COR-L47 (cell line): Measurements from ENCODE around the gene NRSN1.
"Not testable (repeated sequence)": the region's sequence is repeated elsewhere in the genome, so short reads cannot be mapped to it uniquely, and the experiment has no call there.

Experiments used
- DNase-seq: peaks from one replicate; lab custom pipeline; 2025; lab: John Stamatoyannopoulos, UW

Gene NRSN1

DNA sequence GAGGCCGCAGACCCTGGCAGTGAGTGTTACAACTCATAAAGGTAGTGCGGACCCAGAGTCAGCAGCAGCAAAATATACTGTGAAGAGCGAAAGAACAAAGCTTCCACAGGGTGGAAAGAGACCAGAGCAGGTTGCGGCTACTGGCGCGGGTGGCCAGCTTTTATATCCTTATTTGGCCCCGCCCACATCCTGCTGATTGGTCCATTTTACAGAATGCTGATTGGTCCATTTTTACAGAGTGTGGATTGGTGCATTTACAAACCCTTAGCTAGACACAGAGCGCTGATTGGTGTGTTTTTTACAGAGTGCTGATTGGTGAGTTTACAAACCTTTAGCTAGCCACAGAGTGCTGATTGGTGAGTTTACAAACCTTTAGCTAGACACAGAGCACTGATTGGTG, 16.7 kb downstream of the NRSN1 start:
- not testable (repeated sequence) for DNase-seq

GRCh38 chr6:24145690-24146131, 19.7 kb downstream of the NRSN1 start:
- no peak for DNase-seq

DNA sequence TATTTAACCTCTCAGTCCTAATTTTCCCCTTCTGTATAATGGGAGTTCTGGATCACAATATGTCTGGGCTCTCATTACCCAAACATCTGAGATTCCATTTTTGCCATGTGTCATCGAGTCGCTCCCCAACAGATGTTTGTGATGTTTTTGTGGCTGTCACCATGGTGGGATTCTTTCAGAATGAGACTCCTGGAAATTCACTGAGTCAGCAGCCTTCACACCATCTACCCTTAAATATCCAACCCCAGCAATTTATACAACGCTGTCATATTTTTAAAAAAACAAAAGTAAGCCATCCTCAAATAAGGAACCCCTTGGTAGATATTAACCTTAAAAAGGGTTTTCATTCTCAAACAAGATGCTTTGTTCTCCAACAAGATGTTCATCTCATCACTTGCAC, 20.9 kb downstream of the NRSN1 start:
- DNase-seq = no peak

DNA sequence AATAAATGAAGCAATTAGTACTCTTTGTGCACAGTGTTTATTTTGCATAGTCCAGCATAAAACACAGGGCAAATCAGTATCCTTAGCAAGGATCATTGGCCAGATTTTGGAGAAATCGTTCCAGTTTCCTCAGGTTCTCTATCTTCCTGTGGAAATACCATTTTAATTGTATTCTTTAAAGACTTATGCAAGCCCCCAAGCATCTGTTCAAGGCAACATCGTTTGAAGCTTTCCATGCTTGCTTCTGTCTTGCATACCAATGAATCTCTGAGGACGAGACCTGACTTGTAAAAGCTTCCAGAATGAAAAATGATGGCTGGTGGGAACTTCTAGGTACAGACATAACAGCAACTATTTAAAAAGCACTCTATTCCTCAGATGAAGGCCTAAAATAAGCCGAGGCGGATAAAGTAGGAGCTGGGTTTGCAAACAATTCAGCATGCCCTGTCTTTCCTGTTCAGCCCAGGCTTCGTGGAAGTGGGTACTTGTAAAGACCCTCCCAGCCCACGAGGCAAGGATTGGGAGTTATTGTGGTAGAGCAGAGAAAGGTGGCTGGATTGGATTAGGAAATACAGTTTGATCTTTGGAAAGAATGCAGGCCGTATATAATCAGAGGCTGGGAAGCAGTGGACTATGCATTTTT, 21.6 kb downstream of the NRSN1 start:
- DNase-seq = peak; percentile 13

GRCh38 chr6:24148154-24148570, 22.1 kb downstream of the NRSN1 start:
- no peak for DNase-seq

DNA sequence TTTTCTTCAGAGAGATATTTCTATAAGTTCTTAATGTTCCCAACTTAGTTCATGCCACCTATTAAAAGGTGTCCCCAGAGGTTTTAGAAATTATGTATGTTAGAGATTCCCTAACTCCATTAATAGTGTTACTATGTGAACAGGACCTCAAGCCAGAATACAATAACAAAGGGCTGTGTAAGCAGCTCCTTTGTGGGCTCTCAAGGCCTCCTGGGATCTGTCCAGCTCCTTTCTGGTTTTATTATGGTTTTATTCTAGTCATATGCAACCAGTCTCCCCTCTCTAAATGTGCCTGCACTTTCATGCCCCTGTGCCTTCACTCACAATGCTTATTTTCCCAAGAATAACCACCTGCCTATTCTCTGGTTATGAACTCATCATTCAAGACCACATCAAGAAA, 22.7 kb downstream of the NRSN1 start:
- no peak for DNase-seq

DNA sequence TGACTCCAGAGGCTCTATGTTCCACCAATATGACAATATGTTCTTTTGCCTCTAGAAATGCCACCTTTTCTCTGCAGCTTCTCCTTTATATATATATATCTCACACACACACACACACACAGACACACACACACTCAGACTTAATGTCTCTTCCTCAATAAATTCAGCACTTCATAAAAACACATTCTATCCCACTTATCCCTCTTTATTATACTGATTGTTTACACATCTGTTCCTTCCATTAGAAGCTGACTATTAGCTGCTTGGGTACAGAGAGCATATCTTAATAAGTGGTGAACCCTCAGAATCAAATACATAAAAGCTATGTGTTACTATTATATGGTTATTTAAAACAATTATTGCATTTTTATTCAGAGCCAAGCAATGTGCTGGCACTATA, 23.3 kb downstream of the NRSN1 start:
- no peak for DNase-seq

DNA sequence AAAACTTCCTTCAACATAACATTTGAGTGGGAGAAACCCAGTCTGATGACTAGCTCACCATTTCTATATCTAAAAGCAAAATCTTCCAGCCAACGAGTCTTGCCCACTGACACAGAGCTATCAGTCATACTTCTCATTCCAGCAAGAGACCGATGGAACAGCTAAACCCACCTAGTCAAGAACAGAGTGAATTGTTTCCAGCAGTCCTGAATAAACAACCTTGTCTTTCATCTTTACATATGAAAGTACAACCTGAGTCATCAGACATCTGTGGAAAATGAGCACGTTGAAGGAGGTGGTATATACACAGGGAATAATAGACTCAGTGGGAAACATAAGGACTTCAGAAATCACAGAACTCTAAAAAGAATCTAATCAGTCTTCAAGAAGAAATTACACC, 23.8 kb downstream of the NRSN1 start:
- DNase-seq = no peak

GRCh38 chr6:24152014-24152413, 26.0 kb downstream of the NRSN1 start:
- DNase-seq = no peak

DNA sequence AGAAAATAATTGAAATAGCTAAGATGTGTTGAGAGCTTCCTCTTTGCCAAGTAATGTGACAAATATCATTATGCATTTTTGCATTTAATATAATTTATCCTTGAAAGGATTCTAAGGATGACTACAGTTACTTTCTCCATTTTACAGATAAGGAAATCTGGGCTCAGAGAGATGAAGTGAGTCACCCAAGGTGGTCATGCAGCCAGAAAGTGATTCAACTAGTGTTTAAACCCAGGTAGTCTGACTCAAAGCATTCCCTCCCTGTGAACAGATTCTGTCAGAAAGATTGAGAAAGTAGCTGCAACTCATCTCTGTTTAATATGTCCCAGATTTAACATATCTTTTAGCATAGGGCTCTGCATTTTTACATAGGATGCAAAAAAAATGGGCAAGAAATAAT, 28.1 kb downstream of the NRSN1 start:
- no peak for DNase-seq

GRCh38 chr6:24157886-24158285, 31.9 kb downstream of the NRSN1 start:
- no peak for DNase-seq

DNA sequence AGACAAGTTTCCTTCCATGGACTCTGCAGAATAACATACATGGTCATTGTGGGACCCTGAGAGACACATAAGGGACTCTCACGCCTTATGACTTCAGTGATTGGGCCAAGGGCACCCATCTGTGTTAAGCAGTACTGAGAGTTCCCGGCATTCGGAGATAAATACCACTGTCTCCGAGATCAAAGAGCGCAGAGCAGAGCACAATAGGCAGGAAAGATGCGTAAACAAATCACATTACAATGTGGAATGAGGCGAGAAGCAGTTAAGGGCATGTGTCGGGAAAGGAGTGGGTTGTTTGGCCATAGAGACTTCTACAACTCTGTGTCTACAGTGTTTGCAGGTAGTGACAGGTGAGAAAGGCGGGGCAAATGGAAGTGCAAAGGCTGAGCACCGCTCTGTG, 57.6 kb downstream of the NRSN1 start:
- DNase-seq = no peak

GRCh38 chr6:24186349-24186748, 60.3 kb downstream of the NRSN1 start:
- no peak for DNase-seq

DNA sequence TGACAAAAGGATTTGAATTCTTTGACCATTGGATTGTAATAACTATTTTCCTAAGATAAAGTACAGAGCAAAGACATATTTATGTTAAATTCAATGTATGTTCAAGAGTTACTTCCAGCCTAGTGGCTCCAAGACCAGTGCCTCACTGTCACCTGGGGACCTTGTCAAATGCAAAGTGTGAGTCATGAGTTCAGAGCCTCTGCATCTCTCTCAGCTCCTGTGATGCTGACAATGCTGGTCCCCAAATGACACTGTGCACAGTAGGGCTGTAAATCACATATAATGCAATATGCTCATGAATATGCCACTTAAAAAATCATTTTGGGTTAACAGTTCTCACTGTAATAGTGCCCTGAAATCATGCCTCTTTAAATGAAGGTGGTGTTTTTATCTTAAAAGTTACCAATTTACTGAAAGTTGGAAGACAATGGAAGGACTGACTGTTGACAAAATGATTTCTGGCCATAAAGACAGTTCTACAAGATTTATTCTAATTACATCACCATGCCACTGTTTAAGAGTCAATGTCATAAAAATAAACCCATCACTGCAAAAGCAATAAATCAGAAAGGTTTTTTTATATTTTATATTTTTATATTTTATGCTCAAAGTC, 62.1 kb downstream of the NRSN1 start:
- DNase-seq = no peak

GRCh38 chr6:24188578-24189080, 62.6 kb downstream of the NRSN1 start:
- no peak for DNase-seq

GRCh38 chr6:24191346-24191745, 65.3 kb downstream of the NRSN1 start:
- DNase-seq = no peak

DNA sequence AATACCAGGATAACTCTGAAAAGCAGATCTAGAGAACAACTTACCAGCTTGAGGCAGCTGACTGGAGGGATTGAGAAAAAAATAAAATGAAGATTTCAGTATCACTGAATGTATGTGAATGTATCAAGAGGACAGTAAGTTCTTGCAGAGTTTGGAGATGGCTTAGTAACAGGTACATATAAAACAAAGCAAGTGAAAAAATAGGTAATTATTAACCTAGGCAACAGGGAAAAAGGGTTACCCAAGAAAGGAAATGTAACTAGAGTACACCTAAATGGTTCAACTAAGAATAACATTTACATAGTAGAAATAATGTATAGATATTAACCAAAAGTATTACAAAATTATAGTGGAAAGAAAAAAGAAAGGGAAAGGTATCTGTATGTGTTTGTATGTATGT, 67.3 kb downstream of the NRSN1 start:
- no peak for DNase-seq

GRCh38 chr6:24194978-24195700, 69.1 kb downstream of the NRSN1 start:
- DNase-seq = no peak

GRCh38 chr6:24195836-24196597, 70.0 kb downstream of the NRSN1 start:
- no peak for DNase-seq
